Skin of body (tissue), 2 donors: ENCODE measurements around the gene IGF2BP2. TPM values are rescaled to one million over a fixed set of nuclear protein-coding genes. Genes with fewer than 3 reads are reported as not detected.
"Not testable (repeated sequence)": the region's sequence is repeated elsewhere in the genome, so short reads cannot be mapped to it uniquely, and the experiment has no call there.

Source experiments
- DNase-seq: peaks from one replicate; lab custom pipeline; 2025; lab: John Stamatoyannopoulos, UW
- total RNA-seq: library from RNA; depleted of rRNA; stranded (reverse); fragments of >200 nt; gene quantifications from one replicate; pipeline ENCODE4 v1.2.3, GENCODE V29; 2014

Gene IGF2BP2
- total RNA-seq, 1 donor from 2014 or later: 39.1 TPM

GRCh38 chr3:185838417-185838989 is 13.7 kb upstream of the IGF2BP2 start:
- not testable (repeated sequence) for DNase-seq

DNA sequence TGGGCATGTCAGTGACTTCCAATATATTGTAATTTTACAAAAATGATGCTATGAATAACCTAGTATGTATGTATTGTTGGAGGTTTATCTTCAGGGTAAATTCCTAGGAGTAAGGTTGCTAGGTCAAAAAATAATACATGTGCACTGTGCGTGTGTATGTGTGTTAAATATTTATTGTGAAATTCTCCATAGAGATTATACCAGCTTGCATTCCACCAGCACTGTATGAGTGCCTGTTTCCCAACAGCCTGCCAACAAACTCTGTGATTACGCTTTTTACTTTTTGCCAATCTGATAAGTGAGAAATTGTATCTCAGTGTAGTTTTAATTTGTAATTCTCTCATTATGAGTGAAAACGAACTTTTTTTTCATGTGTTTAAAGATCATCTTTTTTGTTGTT is 12.6 kb upstream of the IGF2BP2 start:
- DNase-seq: no peak

DNA sequence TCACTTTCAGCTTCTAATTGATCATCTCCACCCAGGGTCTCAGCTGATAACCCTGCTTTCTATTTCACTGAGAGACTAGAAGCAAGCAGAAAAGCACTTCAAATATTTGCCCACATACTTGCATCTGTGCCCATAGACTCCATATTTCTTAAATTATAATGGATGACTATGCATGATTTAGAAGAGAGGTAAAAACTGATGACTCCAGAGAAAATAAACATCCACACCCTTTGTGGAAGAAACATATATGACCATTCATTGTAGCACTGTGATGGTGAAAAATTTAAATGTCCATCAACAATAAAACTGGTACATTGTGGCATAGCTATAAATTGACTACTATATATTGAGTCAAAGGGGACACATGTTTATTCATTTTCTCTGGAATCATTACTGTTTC is 7.1 kb upstream of the IGF2BP2 start:
- no peak for DNase-seq

- DNase-seq: no peak
Measured at GRCh38 chr3:185831195-185831594, 6.4 kb upstream of the IGF2BP2 start.

- no peak for DNase-seq
Measured at GRCh38 chr3:185830018-185830797, 5.4 kb upstream of the IGF2BP2 start.

- DNase-seq: no peak
Measured at GRCh38 chr3:185828755-185829154, 3.9 kb upstream of the IGF2BP2 start.

DNA sequence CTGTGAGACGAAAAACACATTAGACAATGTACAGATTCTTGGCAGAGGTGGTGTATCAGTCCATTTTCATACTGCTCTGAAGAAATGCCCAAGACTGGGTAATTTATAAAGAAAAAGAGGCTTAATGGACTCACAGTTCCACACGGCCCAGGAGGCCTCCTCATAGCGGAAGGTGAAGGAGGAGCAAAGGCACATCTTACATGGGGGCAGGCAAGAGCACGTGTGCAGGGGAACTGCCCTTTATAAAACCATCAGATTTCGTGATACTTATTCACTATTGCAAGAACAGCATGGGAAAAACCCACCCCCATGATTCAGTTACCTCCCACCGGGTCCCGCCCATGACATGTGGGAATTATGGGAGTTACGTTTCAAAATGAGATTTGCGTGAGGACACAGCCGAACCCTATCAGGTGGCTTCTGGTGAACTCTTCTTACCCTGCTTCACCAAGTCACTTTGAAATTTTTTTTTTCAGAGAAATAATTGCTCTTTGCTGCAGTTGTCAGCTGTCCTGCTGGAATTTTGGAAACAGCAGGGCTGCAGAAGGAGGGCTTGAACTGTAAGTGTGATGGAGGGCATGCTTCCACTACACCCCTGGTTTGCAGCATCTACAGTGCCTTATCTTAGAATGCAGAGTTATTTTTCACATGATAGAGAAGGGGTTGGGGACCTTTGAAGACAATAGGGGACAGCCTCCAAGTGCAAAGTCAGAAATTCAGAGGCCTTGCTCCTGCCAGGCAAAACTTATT is 2.9 kb upstream of the IGF2BP2 start:
- DNase-seq: no peak

GRCh38 chr3:185825639-185826481 is 1.0 kb upstream of the IGF2BP2 start:
- no peak for DNase-seq

- no peak for DNase-seq
Measured at GRCh38 chr3:185824051-185825005, 514 bp downstream of the IGF2BP2 start.

GRCh38 chr3:185823078-185824044 is 1.5 kb downstream of the IGF2BP2 start:
- DNase-seq: no peak

DNA sequence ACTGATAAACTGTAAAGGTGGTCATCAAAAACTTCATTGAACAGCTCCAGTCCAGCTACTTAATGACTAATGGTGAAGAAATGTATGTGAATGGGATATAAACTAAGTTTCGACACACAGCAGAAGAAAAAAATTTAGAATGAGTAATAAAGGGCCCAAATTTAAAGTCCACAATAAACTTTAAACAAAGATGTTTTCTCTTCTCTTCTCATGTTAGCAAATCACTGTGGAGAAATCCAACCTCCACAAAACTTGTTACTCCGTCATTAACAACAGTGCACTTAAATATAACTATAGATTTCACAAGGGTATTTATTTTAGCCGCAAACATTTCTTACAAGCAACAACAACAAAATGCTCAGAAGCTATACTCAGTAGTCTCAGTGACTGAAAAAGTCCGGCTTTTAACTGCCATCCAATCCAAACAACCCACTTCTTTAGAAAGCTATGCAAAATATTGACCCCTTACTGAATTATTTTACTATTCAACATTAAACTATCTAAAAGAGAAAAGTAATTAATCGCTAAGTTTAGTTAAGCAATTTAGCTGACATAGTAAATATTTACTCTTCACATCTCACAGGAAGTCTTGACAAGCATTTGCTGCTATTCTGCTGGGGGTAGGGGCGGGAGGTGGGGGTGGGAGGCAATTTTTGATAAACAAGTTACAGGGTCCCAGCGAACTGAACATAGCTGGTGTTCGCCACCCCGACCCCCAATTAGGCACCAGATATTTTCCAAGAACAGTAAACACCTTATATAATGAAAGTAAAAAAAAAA is 2.4 kb downstream of the IGF2BP2 start:
- peak; percentile 22 for DNase-seq

- DNase-seq: peak; percentile 58
Measured at GRCh38 chr3:185820973-185821758, 3.7 kb downstream of the IGF2BP2 start.

- DNase-seq: no peak
Measured at GRCh38 chr3:185818267-185818875, 6.5 kb downstream of the IGF2BP2 start.

DNA sequence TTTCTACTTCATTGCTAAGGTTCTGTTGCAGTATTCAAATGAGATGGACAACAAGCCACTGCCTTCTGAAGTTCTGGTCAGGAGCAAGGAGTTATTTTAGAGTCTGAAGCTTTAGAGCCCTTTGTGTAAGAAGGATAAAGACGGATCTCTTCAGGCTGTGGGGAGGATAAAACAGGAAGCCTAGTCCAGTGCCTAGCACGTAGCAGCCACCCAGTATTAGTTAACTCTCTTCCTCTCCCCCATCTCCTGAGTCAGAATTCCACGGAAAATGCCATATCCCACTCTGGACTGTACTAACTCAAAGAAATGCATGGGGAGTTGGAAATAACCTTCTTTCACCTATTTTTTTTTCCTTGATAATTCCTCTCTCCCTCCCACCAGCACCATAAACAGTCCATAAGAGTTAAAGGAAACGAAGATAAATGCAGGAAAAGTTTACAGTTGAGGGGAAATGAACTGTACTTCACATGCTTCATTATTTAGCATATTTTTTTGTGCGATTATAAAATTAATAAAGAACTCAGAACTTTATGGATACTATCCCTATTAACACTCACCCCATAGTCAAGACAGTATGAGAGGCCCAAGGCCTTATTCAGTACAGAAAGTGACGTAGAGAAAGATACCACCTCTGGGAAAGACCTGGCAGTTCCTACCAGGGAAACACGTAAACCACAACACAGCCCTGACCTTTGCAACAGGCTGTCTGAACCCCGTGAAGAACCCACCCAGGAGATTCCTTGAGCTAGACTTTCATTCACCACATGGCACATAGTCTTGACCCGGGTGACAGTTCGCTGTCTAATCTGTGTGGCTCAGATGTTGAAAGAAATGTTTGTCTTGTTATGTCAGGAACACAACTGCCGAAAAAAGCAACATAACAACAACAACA is 9.2 kb downstream of the IGF2BP2 start:
- no peak for DNase-seq

- no peak for DNase-seq
Measured at GRCh38 chr3:185813691-185814215, 11.1 kb downstream of the IGF2BP2 start.

DNA sequence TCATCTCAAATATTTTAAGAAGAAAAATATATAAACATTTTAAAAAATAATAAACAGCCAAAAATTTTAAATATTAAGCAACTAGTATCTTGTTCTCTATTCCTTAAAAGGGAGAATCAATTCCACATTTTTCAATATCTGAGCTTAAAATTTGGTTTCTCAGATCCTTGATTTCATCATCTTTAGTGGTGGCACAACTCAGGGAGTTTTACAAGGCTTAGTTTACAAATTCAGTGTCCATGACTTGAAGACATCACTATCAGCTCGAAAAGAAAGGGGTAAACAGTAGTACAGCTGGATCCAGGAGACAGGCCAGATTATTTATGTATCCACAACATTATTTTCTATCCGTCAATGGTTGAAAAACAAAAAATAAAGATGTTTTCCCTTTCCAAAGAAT is 11.6 kb downstream of the IGF2BP2 start:
- no peak for DNase-seq
